ENCODE results near the gene TYW1.
"Not testable (repeated sequence)": the region's sequence is repeated elsewhere in the genome, so short reads cannot be mapped to it uniquely, and the experiment has no call there.

TYW1 gene

DNA sequence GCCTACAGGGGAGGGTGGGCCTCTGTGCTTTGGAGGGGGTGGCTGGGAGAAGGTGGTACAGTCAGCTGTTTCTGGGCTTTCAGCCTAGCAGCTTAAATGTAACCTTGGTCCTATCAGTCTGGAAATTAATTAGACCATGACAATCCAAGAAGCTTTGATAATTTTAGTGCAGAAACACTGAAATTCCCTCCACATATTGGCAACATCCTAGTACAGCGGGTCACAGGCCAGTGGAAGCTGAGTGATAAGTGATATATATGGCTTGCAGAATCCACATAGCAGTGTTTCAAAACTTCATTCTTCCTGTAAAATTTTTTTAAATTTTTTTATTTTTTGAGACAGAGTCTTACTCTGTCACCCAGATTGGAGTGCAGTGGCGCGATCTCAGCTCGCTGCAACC, 212.6 kb downstream of the TYW1 start:
- Histone ChIP-seq H3K36me3 (ENCODE audit: control insufficient read depth, insufficient read depth, low read length) (no peaks in the 10 kb centered on the region), H3K9me3 (ENCODE audit: control insufficient read depth, low read length) (no peaks in the 10 kb centered on the region)
- WGBS, 2 experiments: 92 to 95% methylated on average over 3 to 4 of the region's 4 CpGs

DNA sequence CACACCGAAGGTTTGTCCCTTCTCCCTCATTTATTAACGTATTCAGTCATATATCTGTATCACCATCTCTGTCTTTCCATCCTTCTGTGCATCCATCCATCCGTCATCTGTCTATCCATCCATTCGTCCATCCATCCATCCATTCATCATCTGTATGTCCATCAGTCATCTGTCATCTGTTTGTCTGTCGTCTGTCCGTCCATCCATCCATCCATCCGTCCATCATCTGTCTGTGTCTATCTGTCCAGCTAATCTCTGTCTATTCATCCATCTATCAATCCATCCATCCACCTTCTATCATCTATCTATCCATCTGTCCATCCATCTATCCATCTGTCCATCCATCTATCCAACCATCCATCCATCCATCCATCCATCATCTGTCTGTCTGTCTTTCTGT, 213.9 kb downstream of the TYW1 start:
- WGBS, 2 experiments: 73 to 76% methylated on average over 6 of the region's 7 CpGs
- Histone ChIP-seq H3K27me3 (ENCODE audit: control insufficient read depth, insufficient read depth, low read length, poor library complexity, severe bottlenecking) (no peaks in the 10 kb centered on the region), H3K4me3 (ENCODE audit: insufficient read depth, low read depth, low read length) (no peak overlapping the region), H3K4me1 (ENCODE audit: control insufficient read depth, insufficient read depth, low read length) (no peaks in the 10 kb centered on the region), H3K27ac (ENCODE audit: insufficient read depth, low read depth, low read length, poor library complexity, severe bottlenecking) (no peak overlapping the region), H3K9me3 (ENCODE audit: control insufficient read depth, low read length) (no peaks in the 10 kb centered on the region), H3K36me3 (ENCODE audit: control insufficient read depth, insufficient read depth, low read length) (no peaks in the 10 kb centered on the region)

More for the DNA sequence above, 212.6 kb downstream of the TYW1 start:
- no peaks in the 10 kb centered on the region for H3K27me3 ChIP-seq (ENCODE audit: control insufficient read depth, insufficient read depth, low read length, poor library complexity, severe bottlenecking)
- H3K4me3 ChIP-seq (ENCODE audit: insufficient read depth, low read depth, low read length): no peak overlapping the region
- H3K4me1 ChIP-seq (ENCODE audit: control insufficient read depth, insufficient read depth, low read length): no peaks in the 10 kb centered on the region
- no peak overlapping the region for H3K27ac ChIP-seq (ENCODE audit: insufficient read depth, low read depth, low read length, poor library complexity, severe bottlenecking)

DNA sequence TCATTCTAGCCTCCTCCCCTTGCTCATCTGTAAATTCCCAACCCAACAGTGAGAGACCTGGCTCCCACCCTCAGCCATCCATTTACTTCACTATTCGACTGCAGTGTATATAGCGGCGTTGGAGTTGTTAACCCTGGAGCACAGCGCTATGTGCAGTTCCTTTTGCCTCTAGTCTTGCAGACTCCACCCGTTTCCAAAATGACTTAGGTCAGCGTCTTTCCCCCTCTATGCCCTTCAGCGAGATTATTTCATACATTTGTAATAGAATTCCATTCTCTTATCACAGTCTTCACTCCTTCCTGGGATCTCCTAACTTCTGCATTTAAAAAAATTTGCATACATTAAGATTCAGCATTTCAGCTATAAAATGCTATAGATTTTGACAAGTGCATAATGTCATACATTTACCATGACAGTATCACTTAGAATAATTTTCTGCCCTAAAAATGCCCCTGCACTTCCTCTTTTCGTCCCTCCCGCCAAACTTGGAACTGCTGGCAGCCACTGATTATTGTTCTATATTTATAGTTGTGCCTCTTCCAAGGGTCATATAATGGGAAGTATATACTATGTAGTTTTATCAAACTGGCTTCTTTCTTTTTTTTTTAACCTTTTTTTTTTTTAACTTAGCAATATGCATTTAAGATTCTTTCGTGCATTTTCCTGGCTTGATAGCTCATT, 215.2 kb downstream of the TYW1 start:
- not testable (repeated sequence) for H3K9me3 ChIP-seq (ENCODE audit: control insufficient read depth, low read length); H3K36me3 ChIP-seq (ENCODE audit: control insufficient read depth, insufficient read depth, low read length); H3K27ac ChIP-seq (ENCODE audit: insufficient read depth, low read depth, low read length, poor library complexity, severe bottlenecking); H3K4me1 ChIP-seq (ENCODE audit: control insufficient read depth, insufficient read depth, low read length); H3K27me3 ChIP-seq (ENCODE audit: control insufficient read depth, insufficient read depth, low read length, poor library complexity, severe bottlenecking); H3K4me3 ChIP-seq (ENCODE audit: insufficient read depth, low read depth, low read length)
- WGBS, 2 experiments: 81 to 85% methylated on average over 7 to 9 of the region's 10 CpGs

DNA sequence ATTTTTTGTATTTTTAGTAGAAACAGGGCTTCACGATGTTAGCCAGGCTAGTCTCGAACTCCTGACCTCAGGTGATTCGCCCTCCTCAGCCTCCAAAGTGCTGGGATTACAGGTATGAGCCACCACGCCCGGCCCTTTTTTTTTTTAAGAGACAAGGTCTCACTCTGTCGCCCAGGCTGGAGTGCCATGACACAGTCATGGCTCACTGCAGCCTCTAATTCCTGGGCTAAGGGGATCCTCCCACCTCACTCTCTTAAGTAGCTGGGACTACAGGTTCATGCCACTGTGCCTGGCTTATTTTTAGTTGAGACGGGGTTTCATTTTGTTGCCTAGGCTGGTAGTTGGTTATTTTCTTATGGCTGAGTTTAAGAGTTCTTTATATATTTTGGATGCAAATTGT, 216.4 kb downstream of the TYW1 start:
- not testable (repeated sequence) for H3K9me3 ChIP-seq (ENCODE audit: control insufficient read depth, low read length); H3K27ac ChIP-seq (ENCODE audit: insufficient read depth, low read depth, low read length, poor library complexity, severe bottlenecking); H3K4me3 ChIP-seq (ENCODE audit: insufficient read depth, low read depth, low read length); H3K36me3 ChIP-seq (ENCODE audit: control insufficient read depth, insufficient read depth, low read length); H3K27me3 ChIP-seq (ENCODE audit: control insufficient read depth, insufficient read depth, low read length, poor library complexity, severe bottlenecking); H3K4me1 ChIP-seq (ENCODE audit: control insufficient read depth, insufficient read depth, low read length)
- 94 to 95% methylated on average over 7 of the region's 7 CpGs for WGBS, 2 experiments

DNA sequence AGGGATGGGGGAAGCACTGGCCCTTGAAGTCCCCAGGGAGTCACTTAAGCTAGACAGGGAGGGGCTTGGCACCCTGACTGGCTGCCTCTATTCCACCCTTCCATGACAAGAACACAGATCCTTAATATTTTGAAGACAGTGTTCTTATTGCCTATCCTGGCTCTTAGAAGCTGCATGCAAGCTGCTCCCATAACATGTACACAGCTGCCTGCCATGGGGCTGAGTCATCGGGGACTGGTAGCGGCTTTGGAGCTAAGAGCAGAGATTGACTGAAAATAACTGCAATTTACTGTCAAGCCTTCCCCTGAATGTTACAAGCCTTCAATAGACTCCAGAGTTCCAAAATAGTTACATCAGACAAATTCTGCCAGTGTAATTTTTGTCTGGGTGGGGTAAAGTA, 226.9 kb downstream of the TYW1 start:
- not testable (repeated sequence) for H3K36me3 ChIP-seq (ENCODE audit: control insufficient read depth, insufficient read depth, low read length); H3K4me1 ChIP-seq (ENCODE audit: control insufficient read depth, insufficient read depth, low read length); H3K27ac ChIP-seq (ENCODE audit: insufficient read depth, low read depth, low read length, poor library complexity, severe bottlenecking); H3K9me3 ChIP-seq (ENCODE audit: control insufficient read depth, low read length); H3K27me3 ChIP-seq (ENCODE audit: control insufficient read depth, insufficient read depth, low read length, poor library complexity, severe bottlenecking); H3K4me3 ChIP-seq (ENCODE audit: insufficient read depth, low read depth, low read length)
- WGBS, 2 experiments: 83 to 86% methylated on average over 2 of the region's 2 CpGs

DNA sequence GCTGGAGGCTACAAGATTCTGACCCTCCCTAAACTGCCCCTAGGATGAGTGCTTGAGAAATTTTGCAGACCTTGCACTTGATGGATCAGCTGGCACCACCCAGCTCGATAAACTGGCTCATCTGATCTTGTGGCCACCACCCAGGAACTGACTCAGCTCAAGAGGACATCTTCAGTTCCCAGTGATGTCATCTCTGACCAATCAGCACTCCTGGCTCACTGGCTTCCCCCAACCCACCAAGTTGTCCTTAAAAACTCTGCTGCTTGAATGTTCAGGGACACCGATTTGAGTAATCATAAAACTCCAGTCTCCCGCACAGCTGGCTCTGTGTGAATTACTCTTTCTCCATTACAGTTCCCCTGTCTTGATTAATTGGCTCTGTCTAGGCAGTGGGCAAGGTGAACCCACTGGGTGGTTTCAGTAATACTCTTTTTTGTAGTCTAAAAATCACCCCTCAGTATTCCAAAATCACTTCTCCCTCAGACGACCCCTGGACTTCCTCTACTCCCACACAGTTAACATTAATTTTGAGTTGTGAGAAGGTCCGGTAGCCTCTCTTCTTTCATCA, 229.8 kb downstream of the TYW1 start:
- not testable (repeated sequence) for H3K27ac ChIP-seq (ENCODE audit: insufficient read depth, low read depth, low read length, poor library complexity, severe bottlenecking)
- 91 to 96% methylated on average over 1 to 2 of the region's 5 CpGs for WGBS, 2 experiments

DNA sequence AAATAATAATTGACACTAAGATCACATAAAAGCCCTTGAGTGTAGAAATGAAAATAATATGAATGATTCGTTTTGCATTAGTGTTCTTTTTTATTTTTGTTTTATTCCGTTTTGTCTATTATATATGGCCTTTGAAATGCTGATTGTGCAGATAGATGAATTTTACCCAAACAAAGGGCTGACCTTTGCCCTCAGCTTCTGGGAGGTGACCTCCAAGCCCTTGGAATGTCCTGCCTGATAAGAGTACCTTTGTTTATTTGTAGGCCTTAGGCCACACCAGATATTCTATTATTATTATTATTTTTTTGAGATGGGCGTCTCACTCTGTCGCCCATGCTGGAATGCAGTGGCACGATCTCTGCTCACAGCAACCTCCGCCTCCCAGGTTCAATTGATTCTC, 230.3 kb downstream of the TYW1 start:
- not testable (repeated sequence) for H3K4me3 ChIP-seq (ENCODE audit: insufficient read depth, low read depth, low read length); H3K27ac ChIP-seq (ENCODE audit: insufficient read depth, low read depth, low read length, poor library complexity, severe bottlenecking); H3K27me3 ChIP-seq (ENCODE audit: control insufficient read depth, insufficient read depth, low read length, poor library complexity, severe bottlenecking); H3K36me3 ChIP-seq (ENCODE audit: control insufficient read depth, insufficient read depth, low read length); H3K4me1 ChIP-seq (ENCODE audit: control insufficient read depth, insufficient read depth, low read length); H3K9me3 ChIP-seq (ENCODE audit: control insufficient read depth, low read length)
- no CpG with 5 or more reads among the region's 6 CpGs for WGBS, 2 experiments

More for the DNA sequence above, 229.8 kb downstream of the TYW1 start:
- H3K27me3 ChIP-seq (ENCODE audit: control insufficient read depth, insufficient read depth, low read length, poor library complexity, severe bottlenecking); H3K36me3 ChIP-seq (ENCODE audit: control insufficient read depth, insufficient read depth, low read length); H3K4me1 ChIP-seq (ENCODE audit: control insufficient read depth, insufficient read depth, low read length); H3K9me3 ChIP-seq (ENCODE audit: control insufficient read depth, low read length); H3K4me3 ChIP-seq (ENCODE audit: insufficient read depth, low read depth, low read length): not testable (repeated sequence)

DNA sequence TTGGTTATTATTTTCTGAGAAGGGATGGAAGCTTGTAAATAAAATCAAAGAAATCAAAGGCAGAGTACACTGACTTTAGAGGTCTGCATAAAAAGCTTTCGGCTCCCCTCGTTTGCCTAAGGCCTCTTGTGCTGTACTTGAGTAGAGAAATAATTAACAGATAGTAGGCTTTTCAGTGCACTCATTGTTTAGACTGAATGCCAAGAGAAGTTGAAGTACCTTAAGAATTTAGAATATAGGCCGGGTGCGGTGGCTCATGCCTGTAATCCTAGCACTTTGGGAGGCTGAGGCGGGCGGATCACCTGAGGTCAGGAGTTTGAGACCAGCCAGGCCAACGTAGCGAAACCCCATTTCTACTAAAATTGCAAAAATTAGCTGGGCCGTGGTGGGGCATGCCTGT, 232.4 kb downstream of the TYW1 start:
- not testable (repeated sequence) for H3K27ac ChIP-seq (ENCODE audit: insufficient read depth, low read depth, low read length, poor library complexity, severe bottlenecking); H3K36me3 ChIP-seq (ENCODE audit: control insufficient read depth, insufficient read depth, low read length); H3K4me3 ChIP-seq (ENCODE audit: insufficient read depth, low read depth, low read length); H3K9me3 ChIP-seq (ENCODE audit: control insufficient read depth, low read length); H3K27me3 ChIP-seq (ENCODE audit: control insufficient read depth, insufficient read depth, low read length, poor library complexity, severe bottlenecking); H3K4me1 ChIP-seq (ENCODE audit: control insufficient read depth, insufficient read depth, low read length)
- 83 to 85% methylated on average over 9 of the region's 9 CpGs for WGBS, 2 experiments

DNA sequence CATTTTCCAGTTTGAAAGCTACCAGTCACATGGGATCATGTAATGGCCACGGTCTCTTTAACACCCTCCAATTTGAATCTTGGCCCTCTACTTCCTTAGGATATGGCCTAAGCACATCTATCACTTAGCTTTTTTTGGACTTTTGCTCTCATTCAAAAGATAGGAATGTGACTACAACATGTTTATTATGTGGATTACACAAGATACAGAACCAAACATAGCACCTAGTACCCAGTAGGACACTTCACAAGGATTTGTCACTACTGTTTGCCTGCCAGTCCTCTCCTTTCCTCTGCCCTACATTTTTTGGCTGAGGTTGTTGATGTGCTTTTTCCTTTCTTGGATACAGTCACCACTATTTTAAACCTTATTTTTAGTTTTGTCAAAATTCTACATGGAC, 233.4 kb downstream of the TYW1 start:
- H3K36me3 ChIP-seq (ENCODE audit: control insufficient read depth, insufficient read depth, low read length); H3K4me1 ChIP-seq (ENCODE audit: control insufficient read depth, insufficient read depth, low read length); H3K27ac ChIP-seq (ENCODE audit: insufficient read depth, low read depth, low read length, poor library complexity, severe bottlenecking); H3K27me3 ChIP-seq (ENCODE audit: control insufficient read depth, insufficient read depth, low read length, poor library complexity, severe bottlenecking); H3K4me3 ChIP-seq (ENCODE audit: insufficient read depth, low read depth, low read length); H3K9me3 ChIP-seq (ENCODE audit: control insufficient read depth, low read length): not testable (repeated sequence)
- no CpG with 5 or more reads among the region's 1 CpG for WGBS, 2 experiments

DNA sequence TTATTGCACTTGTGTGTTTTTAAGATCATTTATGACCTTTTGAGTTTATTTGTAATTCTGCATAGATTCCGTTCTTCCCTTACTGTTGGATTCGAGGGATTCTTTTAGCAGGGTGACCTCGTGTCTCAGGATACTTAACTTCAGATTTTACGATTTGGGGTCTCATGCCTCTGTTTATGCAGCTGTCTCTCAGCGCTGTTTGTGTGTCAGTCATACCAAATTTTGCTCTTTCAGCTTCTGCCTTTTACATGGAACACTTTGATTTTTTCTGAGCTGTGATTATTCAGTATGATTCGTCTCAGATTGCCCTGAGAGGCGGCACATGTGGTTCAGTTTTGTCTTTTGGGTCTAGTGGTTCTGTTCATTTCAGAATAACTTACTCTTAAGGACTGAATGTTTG, 236.9 kb downstream of the TYW1 start:
- H3K4me3 ChIP-seq (ENCODE audit: insufficient read depth, low read depth, low read length); H3K9me3 ChIP-seq (ENCODE audit: control insufficient read depth, low read length); H3K4me1 ChIP-seq (ENCODE audit: control insufficient read depth, insufficient read depth, low read length); H3K36me3 ChIP-seq (ENCODE audit: control insufficient read depth, insufficient read depth, low read length); H3K27ac ChIP-seq (ENCODE audit: insufficient read depth, low read depth, low read length, poor library complexity, severe bottlenecking); H3K27me3 ChIP-seq (ENCODE audit: control insufficient read depth, insufficient read depth, low read length, poor library complexity, severe bottlenecking): not testable (repeated sequence)
- WGBS, 2 experiments: no CpG with 5 or more reads among the region's 7 CpGs

DNA sequence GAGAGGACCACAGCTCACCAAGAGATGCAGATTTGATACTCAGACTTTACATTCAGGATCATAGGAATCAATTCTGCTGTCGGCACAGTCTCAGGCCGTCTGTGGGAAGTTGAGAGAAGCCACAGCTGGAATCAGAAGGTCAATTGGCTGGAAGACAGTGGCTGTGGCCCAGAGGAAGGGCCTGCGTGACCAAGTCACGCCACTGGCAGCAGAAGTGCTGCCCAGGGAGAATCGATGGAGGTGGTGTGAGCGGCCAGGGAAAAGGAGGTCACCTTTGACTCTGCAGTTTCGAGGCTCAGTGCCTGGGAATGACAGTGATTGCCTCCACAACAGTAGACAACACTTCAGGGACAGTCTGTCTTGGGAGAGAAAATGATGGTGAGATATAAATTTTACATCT, 239.6 kb downstream of the TYW1 start:
- not testable (repeated sequence) for H3K36me3 ChIP-seq (ENCODE audit: control insufficient read depth, insufficient read depth, low read length); H3K27me3 ChIP-seq (ENCODE audit: control insufficient read depth, insufficient read depth, low read length, poor library complexity, severe bottlenecking); H3K9me3 ChIP-seq (ENCODE audit: control insufficient read depth, low read length); H3K4me1 ChIP-seq (ENCODE audit: control insufficient read depth, insufficient read depth, low read length); H3K27ac ChIP-seq (ENCODE audit: insufficient read depth, low read depth, low read length, poor library complexity, severe bottlenecking); H3K4me3 ChIP-seq (ENCODE audit: insufficient read depth, low read depth, low read length)
- WGBS, 2 experiments: 83% methylated on average over 7 of the region's 7 CpGs
